K562 (cell line): ENCODE data around the gene CLEC17A. TPM values are rescaled to one million over a fixed set of nuclear protein-coding genes. Genes with fewer than 3 reads are reported as not detected.

Experiments
- ATAC-seq: fragments of 200-7000 bp; cut with Tn5 transposase; 3 replicates; pipeline ENCODE4 v1.9.1; 2020; ENCODE audit warnings: moderate library complexity
- BruUV-seq: library from RNA; stranded (reverse); fragments of 400-500 nt; replicated peaks from 2 replicates; lab custom pipeline; 2021; lab: Mats Ljungman, UMichigan
- CTCF ChIA-PET: fragments of 300-600 bp; formaldehyde crosslinking; extraction: SDS; loops from one replicate; lab custom pipeline; 2021; ENCODE audit warnings: low intra/inter-chr PET ratio; lab: Yijun Ruan, JAX
- POLR2A ChIA-PET: fragments of 300-600, 350-650 bp; sonication (Branson Sonifier 250); formaldehyde crosslinking; extraction: SDS; loops from one replicate; lab custom pipeline; 2021; ENCODE audit warnings: antibody characterized with exemption, inconsistent platforms; lab: Yijun Ruan, JAX
- DNase-seq, 4 experiments: peaks; one replicate each; pipeline versions ENCODE4 v3.0.0 to v3.0.0-alpha.2; 2011 to 2018; ENCODE audit warnings: low spot score in 3 of 4, mixed read lengths in 3 of 4; ENCODE audit errors: extremely low read depth in 1 of 4
- FAIRE-seq: peaks from 2 replicates; lab custom pipeline; 2011; peaks lifted over from hg19 to GRCh38; lab: Jason Lieb, UNC
- H2AFZ ChIP-seq: 2 replicates; pipeline ENCODE4 v1.6.0; 2011; ENCODE audit warnings: low read depth, low read length, control low read depth, inconsistent platforms
- H3K27ac ChIP-seq: fragments of 200-600 bp; 3 replicates; pipeline ENCODE4 v1.8.0; 2011; ENCODE audit warnings: low read depth, mild to moderate bottlenecking, control low read depth, inconsistent platforms, low read length, moderate library complexity, mixed read lengths; ENCODE audit errors: extremely low read depth
- H3K27me3 ChIP-seq, 2 experiments: fragments of 300-600 bp in 1 of 2; 2 replicates in 1 of 2; 3 replicates in 1 of 2; pipeline versions ENCODE4 v1.6.0 to v1.8.0; 2011; ENCODE audit warnings: inconsistent platforms in 2 of 2, low read length in 2 of 2, mild to moderate bottlenecking in 1 of 2, mixed read lengths in 1 of 2, moderate library complexity in 1 of 2; ENCODE audit not compliant: control insufficient read depth in 2 of 2, insufficient read depth in 2 of 2
- H3K36me3 ChIP-seq: fragments of 300-600 bp; 3 replicates; pipeline ENCODE4 v1.8.0; 2011; ENCODE audit warnings: mild to moderate bottlenecking, low read length, inconsistent platforms; ENCODE audit not compliant: control insufficient read depth, insufficient read depth
- H3K4me1 ChIP-seq, 2 experiments: fragments of 200-600 bp in 1 of 2; replicated peaks in 1 of 2; 2 replicates in 1 of 2; 3 replicates in 1 of 2; pipeline versions ENCODE4 v1.5.1 to v1.8.0; 2011; ENCODE audit warnings: inconsistent platforms in 2 of 2, low read length in 2 of 2, mild to moderate bottlenecking in 1 of 2, mixed read lengths in 1 of 2, moderate library complexity in 1 of 2; ENCODE audit not compliant: control insufficient read depth in 2 of 2, insufficient read depth in 2 of 2
- H3K4me2 ChIP-seq: 2 replicates; pipeline ENCODE4 v1.6.1; 2011; ENCODE audit warnings: low read length, control low read depth, inconsistent platforms, mixed read lengths; ENCODE audit not compliant: insufficient read depth
- H3K4me3 ChIP-seq: fragments of 200-600 bp; sonication (generic), shearing (Covaris generic); 2 replicates; pipeline ENCODE4 v1.5.1; 2016; ENCODE audit warnings: control low read depth, inconsistent platforms
- H3K79me2 ChIP-seq: fragments of 200-600 bp; 3 replicates; pipeline ENCODE4 v1.8.0; 2011; ENCODE audit warnings: low read length, inconsistent platforms; ENCODE audit not compliant: control insufficient read depth, insufficient read depth
- H3K9ac ChIP-seq, 2 experiments: 2 replicates each; pipeline versions ENCODE4 v1.6.0 to v1.6.1; 2011; ENCODE audit warnings: low read depth in 2 of 2, low read length in 2 of 2, control low read depth in 1 of 2, inconsistent platforms in 1 of 2, mild to moderate bottlenecking in 1 of 2, mixed read lengths in 1 of 2; ENCODE audit not compliant: insufficient read depth in 1 of 2
- H3K9me1 ChIP-seq: one replicate; pipeline ENCODE4 v1.6.0; 2011; ENCODE audit warnings: inconsistent platforms, mild to moderate bottlenecking, low read length, moderate library complexity; ENCODE audit not compliant: control insufficient read depth, insufficient read depth
- H3K9me3 ChIP-seq: replicated peaks from 2 replicates; pipeline ENCODE4 v1.5.1; 2011; ENCODE audit warnings: low read depth, low read length, inconsistent platforms; ENCODE audit not compliant: control insufficient read depth, insufficient read depth
- H4K20me1 ChIP-seq: replicated peaks from 2 replicates; pipeline ENCODE4 v1.6.1; 2011; ENCODE audit warnings: low read length, inconsistent platforms, mixed read lengths; ENCODE audit not compliant: control insufficient read depth, insufficient read depth
- CBFB ChIP-seq: sonication (generic); formaldehyde crosslinking; IDR thresholded peaks from 2 replicates; pipeline ENCODE4 v1.4.0; 2020; ENCODE audit warnings: mild to moderate bottlenecking, missing genetic modification reagents
- CCNT2 ChIP-seq: IDR thresholded peaks from 2 replicates; pipeline ENCODE4 v1.6.1; 2011; ENCODE audit warnings: borderline replicate concordance, low read depth, mild to moderate bottlenecking, moderate library complexity, mixed read lengths, low read length; ENCODE audit not compliant: insufficient read length; ENCODE audit errors: extremely low read depth
- EP300 ChIP-seq: IDR thresholded peaks from 2 replicates; pipeline ENCODE4 v1.6.1; 2012; ENCODE audit warnings: low read length, improper control_type of control experiment
- ESRRA ChIP-seq: fragments of 450-650 bp; IDR thresholded peaks from 2 replicates; pipeline ENCODE4 v1.6.1; 2014; ENCODE audit warnings: low read depth, mild to moderate bottlenecking, moderate library complexity, borderline replicate concordance
- KLF16 ChIP-seq: IDR thresholded peaks from 2 replicates; pipeline ENCODE4 v1.6.1; 2016; ENCODE audit warnings: antibody characterized with exemption
- NFE2L1 ChIP-seq: fragments of 450-650 bp; IDR thresholded peaks from 2 replicates; pipeline ENCODE4 v1.6.1; 2016; ENCODE audit warnings: missing genetic modification characterization, low read depth, mild to moderate bottlenecking, missing compliant biosample characterization, moderate library complexity, borderline replicate concordance
- PRMT5 ChIP-seq: sonication (generic); formaldehyde crosslinking; IDR thresholded peaks from 2 replicates; pipeline ENCODE4 v1.5.0; 2020; ENCODE audit warnings: missing genetic modification reagents
- PRPF4 ChIP-seq: fragments of 200-400 bp; formaldehyde crosslinking; IDR thresholded peaks from one replicate; pipeline ENCODE4 v1.6.1; 2017; ENCODE audit warnings: low read length, low read depth, mild to moderate bottlenecking; ENCODE audit not compliant: insufficient read depth, poor library complexity, severe bottlenecking
- SMARCE1 ChIP-seq: fragments of 450-650 bp; IDR thresholded peaks from 2 replicates; pipeline ENCODE4 v1.7.1; 2016; ENCODE audit warnings: mild to moderate bottlenecking
- ZNF699 ChIP-seq: fragments of 250-450 bp; sonication (Bioruptor Pico); IDR thresholded peaks from 2 replicates; pipeline ENCODE4 v1.8.0; 2021; ENCODE audit warnings: mild to moderate bottlenecking, moderate library complexity; ENCODE audit not compliant: insufficient replicate concordance
- WGBS: fragments of 100-300 bp; shearing (Covaris generic); methylation state at CpG from one replicate; pipeline ENCODE4 v1.1.6; 2016; ENCODE audit warnings: low coverage, mixed read lengths; ENCODE audit not compliant: insufficient coverage; ENCODE audit errors: missing lambda C conversion rate; 5-methylcytosine and 5-hydroxymethylcytosine counted together
- in situ Hi-C: fragments of 300-500 bp; cut with MboI; formaldehyde crosslinking; loops from 4 replicates; pipeline ENCODE4 v1.15.0; 2018; ENCODE audit warnings: inconsistent platforms, mixed read lengths
- intact Hi-C: fragments of 100-400 bp; cut with micrococcal nuclease; formaldehyde crosslinking; loops from 2 replicates; pipeline ENCODE4 v1.14.2; 2022
- polyA plus RNA-seq, 8 experiments: library from polyadenylated mRNA; depleted of rRNA in 4 of 8; stranded (reverse) in 5 of 8; unstranded in 3 of 8; fragments of >200 nt; fragmentation: Nextera tagmentation in 2 of 8; fragmentation: Illumina TruSeq in 1 of 8; extraction: Ambion mirVana in 2 of 8; extraction: Trizol in 1 of 8; gene quantifications; 2 replicates each; pipeline versions ENCODE4 v1.2.1 to v1.2.3, GENCODE V29; 2011 to 2014; ENCODE audit warnings: inconsistent platforms in 1 of 8, missing spikeins in 1 of 8
- total RNA-seq, 7 experiments: library from RNA; depleted of rRNA in 6 of 7; stranded (reverse); fragments of >200 nt in 6 of 7; fragmentation: Illumina TruSeq in 2 of 7; extraction: Trizol in 2 of 7; gene quantifications; 2 replicates each; pipeline versions ENCODE4 v1.2.1 to v1.2.3, GENCODE V29; 2011 to 2021; ENCODE audit warnings: low replicate concordance in 1 of 7
- TF ChIP-seq, protein P1 (sequence below): fragments of 450-650 bp; IDR thresholded peaks from 2 replicates; pipeline ENCODE4 v1.6.1; 2016; ENCODE audit warnings: borderline replicate concordance
- TF ChIP-seq, protein P2 (sequence below): fragments of 450-650 bp; IDR thresholded peaks from 2 replicates; pipeline ENCODE4 v1.6.1; 2016; ENCODE audit warnings: antibody characterized with exemption
- TF ChIP-seq, protein P3 (sequence below): fragments of 450-650 bp; IDR thresholded peaks from 2 replicates; pipeline ENCODE4 v1.6.1; 2016
- TF ChIP-seq, protein P4 (sequence below): fragments of 450-650 bp; IDR thresholded peaks from 2 replicates; pipeline ENCODE4 v1.6.1; 2016; ENCODE audit warnings: low read depth, mild to moderate bottlenecking, moderate library complexity

Gene CLEC17A
- total and polyA plus RNA-seq, 9 of the 15 experiments (the other 6 are each of a cell fraction or from before 2014, with no cell fraction given), result 0.03 TPM; not detected in 8

DNA sequence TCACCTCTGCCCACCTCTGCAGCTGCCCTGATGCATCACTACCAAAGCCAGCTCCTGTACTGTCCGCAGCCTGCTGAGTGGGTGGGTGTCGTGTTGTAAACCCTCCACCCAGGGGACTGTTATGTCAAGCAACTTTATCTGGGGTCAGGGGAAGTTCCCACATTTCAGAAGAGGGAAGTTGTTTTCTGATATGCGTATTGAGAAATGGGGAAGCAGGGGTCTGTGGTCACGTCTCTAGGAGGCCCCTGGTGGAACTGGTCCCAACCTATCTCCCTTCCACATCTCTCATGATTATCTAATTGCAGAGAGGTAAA lies 31.2 kb downstream of the CLEC17A start:
- Histone ChIP-seq H2AFZ (no peak overlapping the region), H3K9ac (no peak overlapping the region), H3K36me3 (no peaks in the 10 kb centered on the region), H3K9me1 (no peaks in the 10 kb centered on the region), H3K4me2 (no peak overlapping the region), H3K9me3 (0 out of 2 replicates have a peak, but pooled peaks cover 3% of the 10 kb centered on the region), H3K27me3 (peaks cover 7 to 11% of the 10 kb centered on the region in 2 experiments; a peak in 3 of 5 replicates), H4K20me1 (no peaks in the 10 kb centered on the region), H3K79me2 (no peaks in the 10 kb centered on the region), H3K4me3 (no peak overlapping the region), H3K4me1 (peaks cover 4% of the 10 kb centered on the region in 2 experiments; a peak in 2 of 5 replicates), H3K27ac (no peak overlapping the region)
- DNase-seq (peak in 2 of 4 experiments; percentile 16 to 22), FAIRE-seq (no peak), ATAC-seq (no peak)
- intact Hi-C loops, result no loop called here
- ChIA-PET POLR2A (no interaction called here), CTCF (no interaction called here)
- 1% methylated on average over 4 of the region's 4 CpGs for WGBS
- no TSS peak for BruUV-seq
- in situ Hi-C loops, result no loop called here
- TF ChIP-seq CCNT2, result peak; percentile 32
- TF ChIP-seq, protein P1, sequence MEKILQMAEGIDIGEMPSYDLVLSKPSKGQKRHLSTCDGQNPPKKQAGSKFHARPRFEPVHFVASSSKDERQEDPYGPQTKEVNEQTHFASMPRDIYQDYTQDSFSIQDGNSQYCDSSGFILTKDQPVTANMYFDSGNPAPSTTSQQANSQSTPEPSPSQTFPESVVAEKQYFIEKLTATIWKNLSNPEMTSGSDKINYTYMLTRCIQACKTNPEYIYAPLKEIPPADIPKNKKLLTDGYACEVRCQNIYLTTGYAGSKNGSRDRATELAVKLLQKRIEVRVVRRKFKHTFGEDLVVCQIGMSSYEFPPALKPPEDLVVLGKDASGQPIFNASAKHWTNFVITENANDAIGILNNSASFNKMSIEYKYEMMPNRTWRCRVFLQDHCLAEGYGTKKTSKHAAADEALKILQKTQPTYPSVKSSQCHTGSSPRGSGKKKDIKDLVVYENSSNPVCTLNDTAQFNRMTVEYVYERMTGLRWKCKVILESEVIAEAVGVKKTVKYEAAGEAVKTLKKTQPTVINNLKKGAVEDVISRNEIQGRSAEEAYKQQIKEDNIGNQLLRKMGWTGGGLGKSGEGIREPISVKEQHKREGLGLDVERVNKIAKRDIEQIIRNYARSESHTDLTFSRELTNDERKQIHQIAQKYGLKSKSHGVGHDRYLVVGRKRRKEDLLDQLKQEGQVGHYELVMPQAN, result no peak
- peak; percentile 63; the same call in 1 of the 2 replicates for TF ChIP-seq SMARCE1
- no peak for TF ChIP-seq CBFB (CRISPR knock-in tag)
- no peak for TF ChIP-seq PRPF4
- TF ChIP-seq, protein P2, sequence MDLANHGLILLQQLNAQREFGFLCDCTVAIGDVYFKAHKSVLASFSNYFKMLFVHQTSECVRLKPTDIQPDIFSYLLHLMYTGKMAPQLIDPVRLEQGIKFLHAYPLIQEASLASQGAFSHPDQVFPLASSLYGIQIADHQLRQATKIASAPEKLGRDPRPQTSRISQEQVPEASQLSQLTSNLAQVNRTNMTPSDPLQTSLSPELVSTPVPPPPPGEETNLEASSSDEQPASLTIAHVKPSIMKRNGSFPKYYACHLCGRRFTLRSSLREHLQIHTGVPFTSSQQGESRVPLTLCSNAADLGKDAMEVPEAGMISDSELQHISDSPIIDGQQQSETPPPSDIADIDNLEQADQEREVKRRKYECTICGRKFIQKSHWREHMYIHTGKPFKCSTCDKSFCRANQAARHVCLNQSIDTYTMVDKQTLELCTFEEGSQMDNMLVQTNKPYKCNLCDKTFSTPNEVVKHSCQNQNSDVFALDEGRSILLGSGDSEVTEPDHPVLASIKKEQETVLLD, result no peak
- TF ChIP-seq ESRRA, result peak; percentile 45; the same call in 1 of the 2 replicates
- 0 out of 2 replicates have a peak, but pooled peaks have one; percentile 19 for TF ChIP-seq EP300
- TF ChIP-seq PRMT5 (CRISPR knock-in tag), result no peak
- TF ChIP-seq ZNF699, result no peak
- no peak for TF ChIP-seq NFE2L1 (tag)
- TF ChIP-seq, protein P3, sequence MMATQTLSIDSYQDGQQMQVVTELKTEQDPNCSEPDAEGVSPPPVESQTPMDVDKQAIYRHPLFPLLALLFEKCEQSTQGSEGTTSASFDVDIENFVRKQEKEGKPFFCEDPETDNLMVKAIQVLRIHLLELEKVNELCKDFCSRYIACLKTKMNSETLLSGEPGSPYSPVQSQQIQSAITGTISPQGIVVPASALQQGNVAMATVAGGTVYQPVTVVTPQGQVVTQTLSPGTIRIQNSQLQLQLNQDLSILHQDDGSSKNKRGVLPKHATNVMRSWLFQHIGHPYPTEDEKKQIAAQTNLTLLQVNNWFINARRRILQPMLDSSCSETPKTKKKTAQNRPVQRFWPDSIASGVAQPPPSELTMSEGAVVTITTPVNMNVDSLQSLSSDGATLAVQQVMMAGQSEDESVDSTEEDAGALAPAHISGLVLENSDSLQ, result no peak
- TF ChIP-seq KLF16, result 0 out of 2 replicates have a peak, but pooled peaks have one; percentile 37
- TF ChIP-seq, protein P4, sequence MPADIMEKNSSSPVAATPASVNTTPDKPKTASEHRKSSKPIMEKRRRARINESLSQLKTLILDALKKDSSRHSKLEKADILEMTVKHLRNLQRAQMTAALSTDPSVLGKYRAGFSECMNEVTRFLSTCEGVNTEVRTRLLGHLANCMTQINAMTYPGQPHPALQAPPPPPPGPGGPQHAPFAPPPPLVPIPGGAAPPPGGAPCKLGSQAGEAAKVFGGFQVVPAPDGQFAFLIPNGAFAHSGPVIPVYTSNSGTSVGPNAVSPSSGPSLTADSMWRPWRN, result peak; percentile 46; the same call in 1 of the 2 replicates
